Fibroblast of skin of abdomen (primary cell): ENCODE measurements around the gene WDR77.
A peak's percentile ranks its signal among the peaks of the same experiment; 100 is the strongest.

Experiments
- DNase-seq: peaks from one replicate; pipeline ENCODE4 v3.0.0-alpha.2; 2013

Gene WDR77

GRCh38 chr1:111468717-111469100 is 19.7 kb upstream of the WDR77 start:
- no peak for DNase-seq

GRCh38 chr1:111467865-111468716 is 19.0 kb upstream of the WDR77 start:
- no peak for DNase-seq

GRCh38 chr1:111466480-111466879 is 17.4 kb upstream of the WDR77 start:
- DNase-seq, result no peak

- DNase-seq, result no peak
Observed at GRCh38 chr1:111465754-111466153, 16.7 kb upstream of the WDR77 start.

- peak; percentile 50 for DNase-seq
Observed at GRCh38 chr1:111463029-111463683, 14.1 kb upstream of the WDR77 start.

- no peak for DNase-seq
Observed at GRCh38 chr1:111462370-111463028, 13.4 kb upstream of the WDR77 start.

- no peak for DNase-seq
Observed at GRCh38 chr1:111461765-111462164, 12.7 kb upstream of the WDR77 start.

GRCh38 chr1:111455642-111456031 is 6.6 kb upstream of the WDR77 start:
- DNase-seq, result no peak

GRCh38 chr1:111454859-111455641 is 6.0 kb upstream of the WDR77 start:
- DNase-seq, result no peak

GRCh38 chr1:111453706-111454105 is 4.7 kb upstream of the WDR77 start:
- no peak for DNase-seq

- DNase-seq, result no peak
Observed at GRCh38 chr1:111452581-111452980, 3.5 kb upstream of the WDR77 start.

- DNase-seq, result no peak
Observed at GRCh38 chr1:111450185-111450584, 1.1 kb upstream of the WDR77 start.

GRCh38 chr1:111449703-111450017 is 604 bp upstream of the WDR77 start:
- no peak for DNase-seq

GRCh38 chr1:111448482-111448917 is 556 bp downstream of the WDR77 start:
- DNase-seq, result no peak

GRCh38 chr1:111446967-111447892 is 1.8 kb downstream of the WDR77 start:
- DNase-seq, result no peak

- no peak for DNase-seq
Observed at GRCh38 chr1:111446546-111446945, 2.5 kb downstream of the WDR77 start.

GRCh38 chr1:111444031-111444430 is 5.0 kb downstream of the WDR77 start:
- DNase-seq, result no peak

- no peak for DNase-seq
Observed at GRCh38 chr1:111442457-111442856, 6.6 kb downstream of the WDR77 start.

GRCh38 chr1:111441573-111442192 is 7.4 kb downstream of the WDR77 start:
- no peak for DNase-seq

- DNase-seq, result no peak
Observed at GRCh38 chr1:111439461-111440351, 9.3 kb downstream of the WDR77 start.
